HG02884 (cell line): Measurements from ENCODE around the gene ANKRD40.

ENCODE experiments used
- ATAC-seq: cut with Tn5 transposase; IDR thresholded peaks from one replicate; pipeline ENCODE4 v1.9.1; 2021; ENCODE audit warnings: mild to moderate bottlenecking, moderate library complexity; ENCODE audit not compliant: unreplicated experiment

ANKRD40 gene

DNA sequence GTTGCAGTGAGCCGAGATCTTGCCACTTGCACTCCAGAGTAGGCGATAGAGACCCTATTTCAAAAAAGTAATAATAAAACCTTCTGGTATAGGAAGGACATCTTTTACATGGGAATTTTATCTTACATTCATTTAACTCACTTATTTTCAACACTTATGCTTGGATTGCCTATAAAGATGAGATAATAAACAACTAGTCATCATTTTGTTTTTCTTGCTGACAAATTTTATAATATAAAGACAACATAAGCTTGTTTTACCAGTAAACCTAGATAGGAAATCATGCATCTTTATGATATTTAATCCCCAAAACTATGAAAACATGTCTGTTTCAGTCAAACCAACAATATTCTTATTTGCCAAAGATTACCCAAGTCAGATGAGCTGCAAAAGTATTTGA lies 56.1 kb downstream of the ANKRD40 start:
- ATAC-seq = no peak

DNA sequence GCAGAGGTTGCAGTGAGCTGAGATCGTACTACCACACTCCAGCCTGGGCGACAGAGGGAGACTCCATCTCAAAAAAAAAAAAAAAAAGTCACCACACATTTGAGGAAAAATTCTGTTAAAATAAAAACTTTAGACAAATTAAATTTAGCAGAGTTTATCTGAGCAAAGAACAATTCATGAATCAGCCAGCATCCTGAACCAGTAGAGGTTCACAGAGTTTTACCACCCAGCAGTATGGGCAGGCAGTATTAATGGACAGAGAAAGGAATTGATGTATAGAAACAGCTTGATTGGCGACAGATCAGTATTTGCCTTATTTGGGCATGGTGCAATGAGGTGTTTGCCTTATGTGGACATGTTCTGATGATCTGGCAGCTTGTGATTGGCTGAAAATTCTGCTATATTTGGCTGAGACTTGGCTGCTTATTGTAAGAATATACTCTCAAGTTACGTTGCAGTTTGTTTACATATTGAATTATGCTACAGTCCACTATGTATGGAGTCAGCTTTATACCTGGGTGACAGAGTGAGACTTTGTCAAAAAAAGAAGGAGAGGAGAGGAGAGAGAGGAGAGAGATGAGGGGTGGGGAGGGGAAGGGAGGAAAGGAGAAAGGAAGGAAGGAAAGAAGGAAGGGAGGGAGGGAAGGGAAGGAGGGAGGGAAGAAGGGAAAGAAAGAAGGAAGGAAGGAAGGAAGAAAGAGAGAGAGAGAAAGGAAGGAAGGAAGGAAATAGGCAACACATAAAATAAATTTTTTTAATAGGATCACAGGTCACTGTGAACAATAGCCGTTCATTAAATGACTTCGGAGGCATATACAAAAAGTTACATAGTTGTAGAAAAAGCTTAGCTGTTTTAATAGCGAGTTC lies 58.4 kb downstream of the ANKRD40 start:
- ATAC-seq = no peak

DNA sequence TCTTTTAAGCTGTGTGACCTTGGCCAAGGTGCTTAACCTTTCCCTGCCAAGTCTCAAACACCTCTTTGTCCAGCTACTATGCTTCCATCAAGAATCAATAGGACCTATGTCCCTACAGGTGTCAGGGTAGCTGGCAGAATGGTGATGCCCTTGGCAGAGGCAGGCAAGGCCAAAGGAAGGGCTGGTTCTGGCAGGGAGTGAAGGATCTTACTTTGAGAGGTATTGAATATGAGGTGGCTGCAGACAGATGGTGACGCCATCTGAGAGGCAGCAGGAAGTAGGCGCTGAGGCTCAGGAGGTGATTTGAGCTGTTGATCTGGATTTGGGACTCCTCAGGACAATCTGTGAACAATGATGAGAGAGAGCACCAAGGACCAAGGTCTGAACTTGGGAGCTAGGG lies 60.5 kb downstream of the ANKRD40 start:
- no peak for ATAC-seq

DNA sequence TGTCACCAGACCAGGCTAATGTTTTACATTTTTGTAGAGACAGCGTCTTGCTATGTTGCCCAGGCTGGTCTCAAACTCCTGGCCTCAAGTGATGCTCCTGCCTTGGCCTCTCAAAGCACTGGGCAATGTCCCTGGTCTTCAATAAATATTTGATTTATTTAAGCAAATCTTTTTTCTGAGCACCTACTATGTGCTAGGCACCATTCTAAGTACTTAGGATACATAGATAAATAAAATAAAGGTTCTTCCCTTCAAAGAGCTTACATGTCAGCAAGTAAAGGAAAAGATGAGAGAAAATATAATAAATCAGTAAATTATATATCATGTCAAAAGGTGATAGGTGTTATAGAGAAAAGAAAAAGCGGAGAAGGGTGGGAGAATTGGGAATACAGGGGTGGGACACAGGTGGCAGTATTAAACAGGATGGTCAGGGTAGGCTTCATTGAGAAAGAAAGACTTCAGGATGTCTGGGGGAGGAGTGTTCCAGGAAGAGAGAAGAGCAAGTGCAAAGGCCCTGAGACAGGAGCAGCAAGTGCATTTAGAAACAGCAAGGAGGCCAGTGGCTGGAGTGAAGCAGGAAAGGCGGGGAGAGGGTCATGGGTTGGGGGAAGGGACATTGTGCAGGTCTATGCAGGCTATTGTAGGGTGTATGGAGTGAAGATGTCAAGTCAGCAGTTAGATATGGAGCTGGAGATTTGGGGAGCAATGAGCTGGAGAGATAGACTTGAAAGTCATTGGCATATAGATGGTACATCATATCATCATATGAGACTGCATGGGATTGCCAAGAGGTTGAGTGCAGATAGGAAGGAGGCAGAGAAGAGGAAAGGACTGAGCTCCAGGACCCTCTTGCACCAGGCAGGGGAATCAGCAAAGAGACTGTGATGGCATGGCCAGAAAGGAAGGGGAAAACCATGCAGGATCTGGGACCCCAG lies 61.7 kb downstream of the ANKRD40 start:
- ATAC-seq = no peak
